ENCODE measurements around the gene OR7G1.
A peak's percentile ranks its signal among the peaks of the same experiment; 100 is the strongest.

Gene OR7G1, protein sequence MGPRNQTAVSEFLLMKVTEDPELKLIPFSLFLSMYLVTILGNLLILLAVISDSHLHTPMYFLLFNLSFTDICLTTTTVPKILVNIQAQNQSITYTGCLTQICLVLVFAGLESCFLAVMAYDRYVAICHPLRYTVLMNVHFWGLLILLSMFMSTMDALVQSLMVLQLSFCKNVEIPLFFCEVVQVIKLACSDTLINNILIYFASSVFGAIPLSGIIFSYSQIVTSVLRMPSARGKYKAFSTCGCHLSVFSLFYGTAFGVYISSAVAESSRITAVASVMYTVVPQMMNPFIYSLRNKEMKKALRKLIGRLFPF

DNA sequence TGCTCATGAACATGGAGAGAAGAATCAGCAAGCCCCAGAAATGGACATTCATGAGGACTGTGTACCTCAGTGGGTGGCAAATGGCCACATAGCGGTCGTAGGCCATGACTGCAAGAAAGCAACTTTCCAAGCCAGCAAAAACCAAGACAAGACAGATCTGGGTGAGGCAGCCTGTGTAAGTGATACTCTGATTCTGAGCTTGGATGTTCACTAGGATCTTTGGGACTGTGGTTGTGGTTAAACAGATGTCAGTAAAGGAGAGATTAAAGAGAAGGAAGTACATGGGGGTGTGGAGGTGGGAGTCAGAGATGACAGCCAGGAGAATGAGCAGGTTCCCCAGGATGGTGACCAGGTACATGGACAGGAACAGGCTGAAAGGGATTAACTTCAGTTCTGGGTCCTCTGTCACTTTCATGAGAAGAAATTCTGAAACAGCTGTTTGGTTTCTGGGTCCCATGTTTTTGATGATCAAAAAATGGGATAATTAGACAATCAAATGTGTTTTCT lies at the start of gene OR7G1:
Gene OR7G1, minus strand, starts transcription at position 457 of the 507 bp plus-strand sequence. Its CDS starts 0 bp downstream, at position 457.
- DNase-seq: no peak

DNA sequence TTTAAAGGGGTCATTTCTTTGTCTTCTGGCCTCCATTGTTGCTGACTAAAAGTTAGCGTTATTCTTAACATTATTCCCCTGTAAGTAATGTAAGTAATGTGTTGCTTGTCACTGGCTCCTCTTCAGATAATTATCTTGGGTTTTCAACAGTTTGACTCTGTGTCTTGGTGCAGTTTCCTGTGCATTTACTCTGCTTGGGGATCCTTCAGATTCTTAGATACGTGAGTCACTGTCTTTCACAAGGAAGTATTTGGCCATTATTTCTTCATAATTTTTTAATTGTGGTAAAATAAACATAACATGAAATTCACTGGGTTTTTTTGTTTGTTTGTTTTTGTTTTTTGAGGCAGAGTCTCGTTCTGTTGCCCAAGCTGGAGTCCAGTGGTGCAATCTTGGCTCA lies 49.7 kb upstream of the OR7G1 start:
- no peak for DNase-seq

DNA sequence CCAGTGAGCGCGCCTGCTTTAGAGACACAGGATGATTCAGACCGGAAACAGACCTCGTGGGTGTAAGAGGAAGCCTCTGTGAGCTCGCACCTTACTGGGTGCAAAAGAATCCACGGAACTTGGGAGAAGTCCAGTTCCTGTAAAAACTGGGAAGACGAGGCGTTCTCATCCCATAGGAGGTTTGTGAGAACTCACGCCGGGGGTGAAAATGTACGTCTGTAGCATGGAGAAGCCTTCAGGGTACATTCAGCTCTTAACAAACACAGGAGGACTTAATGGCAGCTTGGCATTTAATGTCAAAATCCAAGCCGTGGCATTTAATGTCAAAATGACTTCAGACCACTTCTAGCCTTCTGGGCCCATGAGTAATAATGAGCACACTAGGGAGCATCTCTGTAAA lies 45.9 kb upstream of the OR7G1 start:
- DNase-seq: no peak

DNA sequence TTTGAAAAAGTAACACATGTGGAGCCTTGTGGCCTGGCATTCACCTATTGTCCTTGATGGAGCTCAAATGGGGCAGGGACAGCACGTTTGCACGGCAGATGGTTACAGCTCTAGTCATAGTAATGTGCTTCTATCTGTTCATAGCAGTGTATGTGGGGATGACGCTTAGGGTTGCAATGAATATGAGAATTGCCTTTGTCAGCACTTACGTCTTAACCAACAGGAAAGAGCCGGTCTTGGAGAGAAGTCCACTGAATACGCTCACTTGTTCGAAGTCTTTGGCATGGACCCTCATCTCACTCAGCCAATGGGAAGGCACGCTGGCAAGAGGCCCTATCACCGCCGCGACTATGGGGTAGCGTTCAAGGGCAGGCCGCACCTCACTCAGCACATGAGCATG lies 44.3 kb upstream of the OR7G1 start:
- no peak for DNase-seq

DNA sequence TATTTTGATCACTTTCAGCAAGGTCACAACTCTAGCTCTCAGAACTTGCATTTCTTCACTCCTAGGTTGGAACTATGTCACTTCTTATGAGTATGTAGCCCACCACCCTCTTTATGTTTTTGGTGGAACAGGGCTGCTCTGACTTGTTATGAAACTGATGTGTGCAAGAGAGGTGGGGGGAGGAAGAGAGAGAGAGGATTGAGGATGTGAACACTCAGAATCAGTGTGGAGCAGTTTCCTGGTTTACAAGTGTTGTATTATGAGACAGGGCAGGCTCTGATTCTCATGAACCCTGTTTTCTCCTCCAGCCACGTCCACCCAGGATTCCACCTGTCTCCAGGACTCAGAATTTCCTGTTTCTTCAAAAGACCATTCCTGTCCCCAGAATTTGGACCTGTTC lies 40.7 kb upstream of the OR7G1 start:
- DNase-seq: no peak

DNA sequence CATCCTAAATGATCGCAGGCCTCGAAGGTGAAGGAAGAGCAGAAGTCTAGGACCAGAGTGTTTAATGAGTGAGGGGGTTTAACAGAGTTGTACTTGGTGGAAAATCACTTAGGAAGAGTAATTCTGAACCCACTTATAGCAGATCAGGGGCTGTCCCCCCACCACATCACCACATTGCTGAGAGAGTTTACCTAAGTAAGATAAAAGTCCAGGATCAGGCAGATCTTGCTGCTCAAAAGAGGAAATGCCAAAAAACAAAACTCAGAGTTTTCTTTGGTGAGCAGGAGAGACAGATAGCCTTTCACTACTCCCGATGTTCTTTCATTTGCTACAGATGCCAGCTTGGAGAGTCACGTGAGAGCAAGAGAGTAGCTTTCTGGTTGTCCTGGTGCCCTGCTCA lies 40.0 kb upstream of the OR7G1 start:
- DNase-seq: no peak

DNA sequence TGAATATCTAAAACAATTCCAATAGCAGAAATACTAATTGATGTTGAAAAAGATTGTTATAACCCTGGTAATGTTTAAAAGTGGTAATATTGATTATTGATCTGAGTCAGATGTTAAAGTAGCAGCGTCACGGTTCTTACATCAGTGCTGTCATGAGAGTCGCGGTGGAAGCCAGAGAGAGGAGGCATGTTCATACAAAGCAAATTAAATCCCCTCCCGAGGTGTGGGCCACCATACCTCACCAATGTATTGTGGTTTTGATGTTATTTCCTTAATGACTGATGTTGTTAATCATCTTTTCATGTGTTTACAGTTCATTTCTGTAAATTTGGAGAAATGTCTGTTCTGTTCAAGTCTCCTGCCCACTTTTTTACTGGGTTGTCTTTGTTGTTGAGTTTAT lies 35.8 kb upstream of the OR7G1 start:
- no peak for DNase-seq

DNA sequence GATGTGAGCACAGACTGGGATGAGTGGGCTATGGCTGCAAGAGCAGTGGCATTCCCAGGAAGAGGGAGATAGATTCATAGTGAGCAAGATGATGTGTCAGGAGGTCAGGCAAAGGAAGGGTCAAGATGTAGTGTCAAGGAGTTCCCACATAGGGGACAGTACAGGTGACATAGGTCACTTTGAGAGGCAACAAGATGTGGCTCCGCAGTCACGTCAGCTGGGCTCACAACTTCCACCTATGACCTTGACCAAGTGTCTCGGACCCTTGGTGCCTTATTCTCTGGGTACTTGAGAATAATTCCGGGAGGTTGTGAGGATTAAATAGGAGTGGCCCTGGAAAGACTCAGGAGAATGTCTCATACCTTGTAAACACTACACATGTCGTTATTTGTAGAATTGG lies 35.1 kb upstream of the OR7G1 start:
- no peak for DNase-seq

DNA sequence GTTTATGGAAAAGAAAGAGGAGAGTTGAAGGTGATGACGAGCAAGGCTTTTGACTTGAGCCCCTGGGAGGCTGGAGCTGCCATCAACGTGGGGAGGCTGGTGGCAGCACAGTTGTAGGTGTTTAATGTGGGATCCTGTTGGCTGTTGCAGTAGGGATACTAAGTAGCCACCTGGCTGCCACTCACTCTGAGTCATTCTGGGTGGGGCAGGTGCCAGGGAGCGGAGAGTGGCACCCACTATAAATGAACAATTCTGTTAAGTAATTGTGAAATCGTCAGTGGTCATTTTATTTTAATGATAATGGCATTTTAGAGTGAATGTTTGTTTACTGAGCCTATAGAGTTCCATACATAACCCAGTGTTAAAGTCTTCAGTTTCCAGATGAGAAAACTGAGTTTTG lies 34.4 kb upstream of the OR7G1 start:
- DNase-seq: no peak

DNA sequence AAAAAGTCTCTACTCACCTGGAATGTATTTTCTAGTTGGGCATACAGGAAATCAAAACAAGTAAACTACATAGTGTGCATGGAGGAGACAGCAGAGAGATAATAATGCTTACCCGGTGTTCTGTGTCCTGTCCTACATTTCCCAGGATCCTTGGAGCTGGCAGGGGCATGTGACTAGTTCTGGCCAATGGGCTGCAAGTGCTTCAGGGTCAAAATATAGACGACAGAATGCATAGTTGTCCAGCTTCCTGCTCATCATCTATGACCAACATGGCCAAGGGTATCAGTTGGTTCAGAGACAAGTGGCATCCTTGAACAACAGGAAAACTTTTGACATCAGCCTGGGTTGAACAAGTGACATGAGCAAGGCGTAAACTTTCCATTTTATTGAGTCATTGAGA lies 33.1 kb upstream of the OR7G1 start:
- DNase-seq: no peak

DNA sequence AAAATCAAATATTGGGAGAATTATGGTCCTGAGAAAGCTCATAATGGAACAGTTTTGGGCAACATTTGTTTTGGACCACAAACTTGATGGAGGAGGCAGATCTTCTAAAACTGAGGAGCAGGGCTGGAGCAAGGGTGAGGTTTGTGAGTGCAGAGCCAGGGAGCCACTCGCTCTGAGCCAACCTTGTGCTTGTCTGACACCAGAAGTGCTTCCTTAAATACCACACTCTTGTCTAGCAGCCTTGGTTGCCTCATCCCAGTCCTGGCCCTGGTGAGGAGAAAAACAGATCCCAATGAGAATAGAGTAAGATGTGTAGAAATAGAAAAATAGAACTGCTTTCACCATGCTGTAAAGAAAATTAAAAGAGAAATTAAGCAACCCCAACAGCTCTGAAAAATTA lies 31.3 kb upstream of the OR7G1 start:
- DNase-seq: no peak

DNA sequence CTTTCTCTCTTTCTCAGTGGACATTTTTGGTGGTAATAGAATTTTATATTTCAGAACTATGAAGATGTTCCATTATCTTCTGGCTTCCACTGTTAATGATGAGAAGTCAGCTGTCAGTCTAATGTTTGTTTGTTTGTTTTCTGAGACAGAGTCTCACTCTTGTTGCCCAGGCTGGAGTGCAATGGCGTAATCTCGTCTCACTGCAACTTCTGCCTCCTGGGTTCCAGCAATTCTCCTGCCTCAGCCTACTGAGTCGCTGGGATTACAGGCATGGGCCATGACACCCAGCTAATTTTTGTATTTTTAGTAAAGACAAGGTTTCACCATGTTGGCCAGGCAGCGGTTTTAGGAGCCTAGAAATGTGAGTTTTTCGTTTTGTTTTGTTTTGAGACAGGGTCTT lies 29.4 kb upstream of the OR7G1 start:
- DNase-seq: no peak

DNA sequence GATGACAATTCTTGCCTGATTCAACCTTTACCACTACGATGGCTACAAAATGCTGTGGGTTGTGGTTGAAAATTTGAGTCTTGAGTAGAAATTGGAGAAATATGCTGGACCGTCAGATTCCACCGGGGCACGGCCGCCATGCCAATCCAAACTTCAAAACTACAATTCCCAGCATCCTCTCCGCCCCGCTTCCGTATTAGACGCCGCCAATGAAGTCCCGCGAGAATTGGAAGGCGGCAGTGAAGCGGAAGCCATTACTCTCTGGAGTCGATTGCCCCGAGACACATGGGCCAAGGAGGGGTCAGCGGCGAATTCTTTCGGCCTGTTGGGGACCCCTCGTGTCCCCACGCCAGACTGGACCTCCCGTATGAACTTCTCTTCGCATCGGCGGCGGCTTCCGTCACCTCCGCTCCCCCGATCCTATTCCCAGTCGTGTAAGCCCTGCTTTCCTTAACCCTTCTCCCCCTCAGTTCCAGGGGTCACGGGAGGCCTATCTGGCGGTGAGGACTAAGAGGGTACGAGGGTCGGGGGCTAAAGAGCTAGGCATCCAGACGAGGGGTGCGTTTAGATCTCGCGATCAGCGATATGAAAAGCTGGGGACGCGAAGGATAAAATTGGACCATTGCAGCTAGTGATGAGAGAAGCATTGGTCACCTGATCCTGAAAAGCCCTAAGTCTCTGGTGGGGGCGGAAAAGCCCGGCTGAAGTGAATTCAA lies 24.8 kb upstream of the OR7G1 start, which contains the start of gene ZNF317:
Gene ZNF317, plus strand, starts transcription at position 239 of the 716 bp plus-strand sequence. CDS start 15,620 bp downstream, outside the sequence.
- peak; percentile 76 for DNase-seq

DNA sequence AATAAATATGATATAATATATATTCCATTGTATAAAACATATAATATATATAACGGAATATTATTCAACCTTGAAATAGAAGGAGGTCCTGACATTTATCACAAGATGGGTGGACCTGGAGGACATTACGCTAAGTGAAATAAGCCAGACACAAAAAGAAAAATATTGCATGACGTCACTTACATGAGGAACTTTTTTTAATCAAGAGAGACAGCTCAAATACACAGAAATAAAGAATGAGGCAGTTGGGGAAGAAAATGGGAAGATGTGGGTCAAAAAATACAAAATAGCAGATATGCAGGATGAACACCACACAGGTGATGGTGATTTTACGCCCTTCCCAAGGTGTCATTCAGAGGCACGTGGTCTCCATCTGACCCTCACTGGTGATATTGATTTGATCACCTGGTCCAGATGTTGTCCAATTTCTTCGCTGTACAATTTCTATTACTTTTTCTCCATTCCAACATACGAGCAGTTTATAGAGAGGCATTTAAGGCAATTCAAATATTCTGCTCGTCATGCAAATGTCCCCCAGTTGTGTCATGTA lies 24.1 kb upstream of the OR7G1 start:
- no peak for DNase-seq

DNA sequence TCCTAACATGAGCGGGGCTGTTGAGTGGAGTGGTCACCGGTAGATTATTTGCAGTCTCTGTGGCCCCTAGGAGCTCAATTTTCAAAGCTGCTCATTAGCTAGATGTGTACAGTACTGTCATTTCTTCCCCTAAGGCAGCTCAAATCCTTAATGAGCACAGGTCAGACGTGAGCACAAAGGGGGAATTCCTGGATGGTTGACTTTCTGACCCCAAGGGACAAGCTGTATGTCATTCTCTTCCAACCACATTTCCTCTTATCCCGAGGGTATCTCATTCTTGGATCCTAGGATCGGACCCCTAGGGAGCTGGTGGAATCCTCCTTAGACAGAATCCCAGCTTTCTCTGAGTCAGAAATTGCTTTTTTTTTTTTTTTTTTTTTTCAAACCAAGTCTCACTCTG lies 16.9 kb upstream of the OR7G1 start:
- DNase-seq: no peak

DNA sequence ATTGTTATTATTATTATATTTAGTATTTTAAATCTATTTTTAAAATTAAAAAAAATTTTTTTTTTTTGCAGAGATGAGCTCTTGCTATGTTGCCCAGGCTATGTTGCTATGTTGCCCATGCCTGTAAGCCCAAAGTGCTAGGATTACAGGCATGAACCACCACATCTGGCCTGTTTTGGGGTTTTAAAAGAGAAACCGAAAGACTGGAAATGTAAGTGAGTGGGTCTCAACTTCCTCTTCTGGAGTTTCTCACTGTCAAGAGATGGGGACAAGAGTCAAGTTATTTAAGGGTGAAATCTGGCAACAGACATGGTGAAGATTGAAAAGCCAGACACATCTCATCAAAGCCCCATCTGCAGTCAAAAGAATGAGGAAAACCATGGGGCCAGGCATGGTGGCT lies 15.4 kb upstream of the OR7G1 start:
- DNase-seq: no peak

DNA sequence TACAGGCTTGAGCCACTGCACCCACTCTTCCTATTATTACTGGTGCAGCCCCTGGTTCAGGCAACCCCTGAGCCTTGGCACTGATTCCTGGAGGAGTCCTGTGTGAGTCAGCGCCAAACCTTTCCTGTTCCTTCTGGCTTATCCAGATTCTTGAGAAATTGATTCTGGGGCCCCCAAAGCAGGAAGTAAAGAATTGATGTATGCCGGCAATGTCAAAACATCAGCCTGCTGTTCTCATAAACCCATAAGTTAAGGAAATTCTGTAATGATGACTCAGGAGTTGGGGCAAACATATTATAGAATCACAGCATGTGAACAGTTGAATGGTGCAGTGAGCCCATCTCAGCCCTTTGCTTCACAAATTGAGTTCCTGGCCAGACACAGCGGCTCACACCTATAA lies 12.6 kb upstream of the OR7G1 start:
- DNase-seq: no peak

DNA sequence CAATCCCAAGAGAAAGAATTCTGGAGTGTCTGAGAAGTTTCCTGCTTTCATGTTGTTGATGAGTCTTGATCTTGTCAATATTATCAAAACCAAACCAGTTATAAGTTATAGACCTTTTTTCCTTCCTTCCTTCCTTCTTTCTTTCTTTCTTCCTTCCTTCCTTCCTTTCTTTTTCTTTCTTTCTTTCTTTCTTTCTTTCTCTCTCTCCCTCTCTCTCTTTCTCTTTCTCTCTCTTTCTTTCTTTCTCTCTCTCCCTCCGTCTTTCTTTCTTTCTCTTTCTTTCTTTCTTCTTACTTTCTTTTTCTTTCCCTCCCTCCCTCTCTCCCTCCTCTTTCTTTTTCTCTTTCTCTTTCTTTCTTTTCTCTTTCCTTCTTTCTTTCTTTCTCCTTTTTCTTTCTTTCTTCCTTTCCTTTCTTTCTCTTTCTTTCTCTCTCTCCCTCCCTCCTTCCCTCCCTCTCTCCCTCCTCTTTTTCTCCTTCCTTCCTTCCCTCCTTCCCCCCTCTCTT lies 11.4 kb upstream of the OR7G1 start, which contains the start of gene OR7G3:
Gene OR7G3, minus strand, starts transcription at position 51 of the 506 bp plus-strand sequence. Its CDS starts 0 bp downstream, at position 51.
- no peak for DNase-seq

DNA sequence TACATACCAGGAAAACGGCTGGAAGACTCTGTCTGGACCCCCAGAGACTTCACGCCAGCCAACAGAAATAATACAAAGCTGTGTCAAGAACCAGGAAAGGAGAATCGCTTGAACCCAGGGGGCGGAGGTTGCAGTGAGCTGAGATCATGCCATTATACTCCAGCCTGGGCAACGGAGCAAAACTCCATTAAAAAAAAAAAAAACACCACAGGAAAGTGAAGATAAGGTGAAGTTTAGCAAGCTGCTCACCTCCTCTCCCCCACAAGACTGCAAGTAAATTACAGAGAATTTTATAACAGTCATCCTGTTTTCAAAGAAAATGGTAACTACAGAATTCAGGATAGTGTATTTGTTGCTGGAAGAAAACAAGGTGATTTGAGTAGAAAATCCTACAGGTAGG lies 984 bp upstream of the OR7G1 start:
- no peak for DNase-seq

DNA sequence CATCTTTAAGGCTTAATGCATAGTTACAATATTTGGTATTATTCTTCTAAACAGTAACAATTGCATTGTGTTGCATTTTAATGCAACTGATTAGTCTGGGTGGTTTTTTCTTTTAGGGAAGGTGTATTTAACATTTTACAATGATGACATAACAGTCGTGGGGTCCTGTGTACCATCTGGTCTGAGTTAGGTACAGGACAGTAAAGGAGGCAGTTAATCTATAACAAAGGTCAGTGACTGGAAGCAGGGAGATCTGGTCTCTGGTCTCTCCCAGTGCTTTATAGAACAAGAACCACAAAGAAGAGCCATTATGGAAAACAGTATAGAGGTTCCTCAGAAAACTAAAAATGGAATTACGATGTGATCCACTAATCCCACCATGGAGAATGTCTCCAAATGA lies 5.6 kb downstream of the OR7G1 start:
- no peak for DNase-seq

DNA sequence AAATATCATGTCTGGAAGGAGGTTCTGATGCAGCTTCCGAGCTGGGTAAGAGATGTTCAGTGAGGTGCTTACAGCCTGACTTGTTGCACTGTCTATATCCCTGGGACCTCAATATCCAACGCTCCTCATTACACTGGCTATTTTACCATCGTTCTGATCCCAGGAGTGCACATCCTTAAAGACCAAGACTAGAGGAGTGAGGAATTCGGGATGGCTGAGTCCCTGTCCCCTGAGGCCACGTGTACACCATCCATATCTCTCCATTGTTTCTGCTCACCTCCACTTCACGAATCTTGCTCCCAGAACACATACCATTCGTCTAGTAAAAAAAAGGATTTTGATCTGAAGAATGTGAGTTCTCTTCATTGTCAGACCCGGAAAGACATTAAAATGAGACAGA lies 8.2 kb downstream of the OR7G1 start, which contains the start of gene OR7G2:
Gene OR7G2, minus strand, starts transcription at position 101 of the 400 bp plus-strand sequence. CDS start 4,232 bp downstream, outside the sequence.
- DNase-seq: no peak

DNA sequence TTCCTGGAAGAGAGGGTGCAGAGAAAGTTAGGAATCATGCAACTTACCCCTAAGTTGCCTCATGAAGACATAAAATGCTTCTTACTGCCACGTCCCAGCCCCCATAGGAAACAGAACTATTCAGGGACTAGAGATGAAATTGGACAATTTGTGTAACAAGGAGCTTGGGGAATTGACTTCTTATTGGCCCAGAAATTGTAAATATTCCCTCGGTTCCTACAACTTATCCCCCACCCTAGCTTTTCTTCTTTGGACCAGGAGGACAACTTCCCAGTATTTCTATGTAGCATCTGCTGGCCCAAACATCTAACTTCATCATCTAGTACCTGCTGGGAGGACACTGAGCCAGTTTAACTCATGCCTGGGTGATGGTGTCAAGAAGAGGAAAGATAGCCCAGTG lies 28.8 kb downstream of the OR7G1 start, which contains the start of gene OR1M1:
Gene OR1M1, plus strand, starts transcription at position 301 of the 400 bp plus-strand sequence. CDS start 6,184 bp downstream, outside the sequence.
- no peak for DNase-seq

DNA sequence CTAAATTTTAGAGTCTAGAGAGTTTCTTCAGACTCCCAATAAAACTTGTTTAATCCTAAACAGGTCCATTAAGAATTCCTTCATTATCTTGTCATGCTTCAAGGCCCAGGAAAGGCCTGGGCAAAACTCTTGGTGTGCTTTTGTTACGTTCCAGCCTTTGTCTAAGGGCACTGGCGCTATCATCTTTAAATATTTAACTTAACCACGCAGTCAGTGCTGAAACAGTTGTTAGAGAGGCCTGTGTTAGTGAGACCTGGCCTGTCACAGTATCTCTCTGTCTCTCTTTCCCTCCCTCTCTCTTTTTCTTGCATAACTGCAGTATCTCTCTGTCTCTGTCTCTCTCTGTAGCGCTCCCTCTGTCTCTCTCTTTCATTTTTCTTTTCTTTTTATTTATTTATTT lies 36.9 kb downstream of the OR7G1 start:
- DNase-seq: no peak

Data from NCI-H524 treated with DMSO at 0.1 percent for 48 hours (cell line).